GM21786 (cell line): ENCODE measurements around the gene PRSS2.
A peak's percentile ranks its signal among the peaks of the same experiment; 100 is the strongest.

Source experiments
- ATAC-seq: cut with Tn5 transposase; IDR thresholded peaks from one replicate; pipeline ENCODE4 v1.9.1; 2021; ENCODE audit not compliant: unreplicated experiment

The PRSS2 gene

GRCh38 chr7:142800699-142801260 lies 30.0 kb downstream of the PRSS2 start:
- ATAC-seq = no peak

- no peak for ATAC-seq
Measured at GRCh38 chr7:142801601-142802295, 31.0 kb downstream of the PRSS2 start.

GRCh38 chr7:142802301-142802700 lies 31.5 kb downstream of the PRSS2 start:
- no peak for ATAC-seq

GRCh38 chr7:142803901-142804300 lies 33.1 kb downstream of the PRSS2 start:
- ATAC-seq = no peak

- ATAC-seq = no peak
Measured at GRCh38 chr7:142804728-142805207, 34.0 kb downstream of the PRSS2 start.

- no peak for ATAC-seq
Measured at GRCh38 chr7:142805350-142806021, 34.7 kb downstream of the PRSS2 start.

GRCh38 chr7:142806022-142806356 lies 35.2 kb downstream of the PRSS2 start:
- no peak for ATAC-seq

- ATAC-seq = no peak
Measured at GRCh38 chr7:142806957-142807356, 36.2 kb downstream of the PRSS2 start.

- peak; percentile 14 for ATAC-seq
Measured at GRCh38 chr7:142807855-142808460, 37.2 kb downstream of the PRSS2 start.

- peak; percentile 22 for ATAC-seq
Measured at GRCh38 chr7:142808461-142808801, 37.7 kb downstream of the PRSS2 start.

- ATAC-seq = peak; percentile 86
Measured at GRCh38 chr7:142808802-142809583, 38.2 kb downstream of the PRSS2 start.

GRCh38 chr7:142809671-142810070 lies 38.9 kb downstream of the PRSS2 start:
- ATAC-seq = no peak

- ATAC-seq = no peak
Measured at GRCh38 chr7:142811154-142811737, 40.5 kb downstream of the PRSS2 start.

- no peak for ATAC-seq
Measured at GRCh38 chr7:142812437-142813215, 41.9 kb downstream of the PRSS2 start.

- ATAC-seq = no peak
Measured at GRCh38 chr7:142813226-142813625, 42.5 kb downstream of the PRSS2 start.

GRCh38 chr7:142813699-142814098 lies 42.9 kb downstream of the PRSS2 start:
- no peak for ATAC-seq

- no peak for ATAC-seq
Measured at GRCh38 chr7:142814451-142814850, 43.7 kb downstream of the PRSS2 start.

- ATAC-seq = no peak
Measured at GRCh38 chr7:142815134-142815533, 44.4 kb downstream of the PRSS2 start.

GRCh38 chr7:142817506-142817905 lies 46.7 kb downstream of the PRSS2 start:
- no peak for ATAC-seq

- ATAC-seq = no peak
Measured at GRCh38 chr7:142819530-142819929, 48.8 kb downstream of the PRSS2 start.
